K562 (cell line): Measurements from ENCODE around the gene FGF21. TPM values are rescaled to one million over a fixed set of nuclear protein-coding genes. Genes with fewer than 3 reads are reported as not detected.

Experiments
- BRCA1 ChIP-seq, 2 experiments: fragments of 450-650 bp in 1 of 2; sonication (generic) in 1 of 2; formaldehyde crosslinking in 1 of 2; IDR thresholded peaks; 2 replicates each; pipeline versions ENCODE4 v1.5.0 to v1.6.1; 2017 to 2020; ENCODE audit warnings: mild to moderate bottlenecking in 1 of 2, missing genetic modification reagents in 1 of 2
- PHF21A ChIP-seq: fragments of 450-650 bp; IDR thresholded peaks from 2 replicates; pipeline ENCODE4 v1.6.1; 2017; ENCODE audit warnings: low read depth, borderline replicate concordance
- RBBP5 ChIP-seq: fragments of 200-600 bp; sonication (generic); IDR thresholded peaks from 2 replicates; pipeline ENCODE4 v1.6.1; 2012; ENCODE audit warnings: borderline replicate concordance, mild to moderate bottlenecking, low read length, control low read depth, inconsistent platforms; ENCODE audit not compliant: insufficient read depth, poor library complexity, severe bottlenecking
- SMARCA4 ChIP-seq: fragments of 450-650 bp; IDR thresholded peaks from 2 replicates; pipeline ENCODE4 v1.6.1; 2016
- SNIP1 ChIP-seq: fragments of 450-650 bp; IDR thresholded peaks from 2 replicates; pipeline ENCODE4 v1.7.1; 2017; ENCODE audit warnings: low read depth, mild to moderate bottlenecking
- SPI1 ChIP-seq: IDR thresholded peaks from 2 replicates; pipeline ENCODE4 v1.6.1; 2011; ENCODE audit warnings: low read depth, low read length, control low read depth, borderline replicate concordance
- TCFL5 ChIP-seq: fragments of 250-450 bp; sonication (Bioruptor Pico); conservative IDR thresholded peaks from 2 replicates; pipeline ENCODE4 v1.6.1; 2021; ENCODE audit warnings: mild to moderate bottlenecking, moderate library complexity, matching md5 sums
- ZC3H4 ChIP-seq: sonication (generic); formaldehyde crosslinking; IDR thresholded peaks from 2 replicates; pipeline ENCODE4 v1.9.0; 2021; ENCODE audit warnings: missing genetic modification reagents, borderline replicate concordance
- ZNF282 ChIP-seq: sonication (generic); formaldehyde crosslinking; IDR thresholded peaks from 2 replicates; pipeline ENCODE4 v1.8.1; 2023; ENCODE audit warnings: missing genetic modification reagents
- ZNF3 ChIP-seq: fragments of 250-450 bp; sonication (Bioruptor Pico); IDR thresholded peaks from 2 replicates; pipeline ENCODE4 v1.5.0; 2021; ENCODE audit warnings: mild to moderate bottlenecking, moderate library complexity
- ZNF444 ChIP-seq: fragments of 250-450 bp; sonication (Bioruptor Pico); IDR thresholded peaks from 2 replicates; pipeline ENCODE4 v1.4.0; 2020; ENCODE audit warnings: mild to moderate bottlenecking, moderate library complexity
- polyA plus RNA-seq, 8 experiments: library from polyadenylated mRNA; depleted of rRNA in 4 of 8; stranded (reverse) in 5 of 8; unstranded in 3 of 8; fragments of >200 nt; fragmentation: Nextera tagmentation in 2 of 8; fragmentation: Illumina TruSeq in 1 of 8; extraction: Ambion mirVana in 2 of 8; extraction: Trizol in 1 of 8; gene quantifications; 2 replicates each; pipeline versions ENCODE4 v1.2.1 to v1.2.3, GENCODE V29; 2011 to 2014; ENCODE audit warnings: inconsistent platforms in 1 of 8, missing spikeins in 1 of 8
- total RNA-seq, 7 experiments: library from RNA; depleted of rRNA in 6 of 7; stranded (reverse); fragments of >200 nt in 6 of 7; fragmentation: Illumina TruSeq in 2 of 7; extraction: Trizol in 2 of 7; gene quantifications; 2 replicates each; pipeline versions ENCODE4 v1.2.1 to v1.2.3, GENCODE V29; 2011 to 2021; ENCODE audit warnings: low replicate concordance in 1 of 7
- TF ChIP-seq, protein P1 (sequence below): fragments of 200-800 bp; sonication (Bioruptor generic); IDR thresholded peaks from 2 replicates; pipeline ENCODE4 v1.6.1; 2017; ENCODE audit warnings: missing genetic modification characterization, missing compliant biosample characterization
- TF ChIP-seq, protein P2 (sequence below): sonication (generic); formaldehyde crosslinking; IDR thresholded peaks from 2 replicates; pipeline ENCODE4 v1.8.1; 2023; ENCODE audit warnings: mild to moderate bottlenecking, missing genetic modification reagents
- TF ChIP-seq, protein P3 (sequence below): fragments of 250-450 bp; sonication (Bioruptor Pico); IDR thresholded peaks from 2 replicates; pipeline ENCODE4 v1.9.0; 2021; ENCODE audit warnings: mild to moderate bottlenecking
- TF ChIP-seq, protein P4 (sequence below), 2 experiments: fragments of 450-650 bp; formaldehyde crosslinking in 1 of 2; IDR thresholded peaks; 2 replicates each; pipeline versions ENCODE4 v1.4.0 to v1.6.1; 2014 to 2020; ENCODE audit warnings: mild to moderate bottlenecking in 2 of 2, borderline replicate concordance in 1 of 2, low read depth in 1 of 2

The FGF21 gene
- total and polyA plus RNA-seq, 9 of the 15 experiments (the other 6 are each of a cell fraction or from before 2014, with no cell fraction given): 0.04 to 0.77 (median 0.09) TPM; not detected in 6

DNA sequence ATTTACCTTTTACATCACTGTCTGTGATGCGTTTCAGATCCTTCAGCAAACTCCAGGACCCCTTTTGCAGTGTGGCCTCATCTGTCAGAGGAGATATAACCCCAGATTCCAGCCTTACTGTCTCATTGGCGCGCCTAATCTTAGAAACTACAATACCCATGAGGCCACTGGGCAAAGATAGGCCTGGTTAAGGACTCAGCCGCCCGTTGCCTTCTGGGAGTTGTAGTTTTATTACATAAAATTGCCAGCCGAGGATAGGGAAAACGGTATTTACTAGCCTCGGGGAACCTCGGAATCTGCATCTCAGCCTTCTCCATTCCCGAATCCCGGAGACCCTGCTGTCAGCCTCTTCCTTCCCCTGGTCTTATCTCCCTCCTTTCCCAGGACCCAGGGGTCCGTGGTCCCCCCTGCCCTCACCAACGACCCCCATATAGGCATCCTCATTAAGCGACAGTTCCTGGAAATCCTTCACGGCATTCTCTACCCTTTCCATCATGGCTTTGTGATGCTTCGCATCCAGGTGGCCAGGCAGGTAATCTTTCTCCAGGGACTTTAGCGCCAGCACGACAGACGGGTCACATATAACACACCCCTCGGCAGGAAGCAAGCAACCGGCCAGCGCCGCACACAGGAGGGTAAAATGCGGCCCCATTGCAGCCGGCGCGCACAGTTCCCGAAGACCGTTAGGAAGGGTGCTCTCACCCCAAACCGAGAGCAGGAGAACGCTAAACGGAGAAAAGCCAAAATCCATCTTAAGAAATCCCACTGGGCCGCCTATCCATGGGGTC lies 9.9 kb upstream of the FGF21 start (continued):
- TF ChIP-seq, protein P1, sequence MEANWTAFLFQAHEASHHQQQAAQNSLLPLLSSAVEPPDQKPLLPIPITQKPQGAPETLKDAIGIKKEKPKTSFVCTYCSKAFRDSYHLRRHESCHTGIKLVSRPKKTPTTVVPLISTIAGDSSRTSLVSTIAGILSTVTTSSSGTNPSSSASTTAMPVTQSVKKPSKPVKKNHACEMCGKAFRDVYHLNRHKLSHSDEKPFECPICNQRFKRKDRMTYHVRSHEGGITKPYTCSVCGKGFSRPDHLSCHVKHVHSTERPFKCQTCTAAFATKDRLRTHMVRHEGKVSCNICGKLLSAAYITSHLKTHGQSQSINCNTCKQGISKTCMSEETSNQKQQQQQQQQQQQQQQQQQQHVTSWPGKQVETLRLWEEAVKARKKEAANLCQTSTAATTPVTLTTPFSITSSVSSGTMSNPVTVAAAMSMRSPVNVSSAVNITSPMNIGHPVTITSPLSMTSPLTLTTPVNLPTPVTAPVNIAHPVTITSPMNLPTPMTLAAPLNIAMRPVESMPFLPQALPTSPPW (CRISPR knock-in tag): no peak; the same call in 1 of the 2 replicates
- TF ChIP-seq SNIP1 (no peak), SPI1 (no peak), SMARCA4 (no peak), TCFL5 (CRISPR knock-in tag) (no peak), ZNF444 (CRISPR knock-in tag) (no peak), RBBP5 (no peak), ZNF3 (CRISPR knock-in tag) (no peak), ZC3H4 (CRISPR knock-in tag) (no peak), ZNF282 (CRISPR knock-in tag) (no peak), BRCA1 (IDR thresholded peaks at IDR 0.05) (no peak), BRCA1 (CRISPR knock-in tag; IDR thresholded peaks at IDR 0.05) (no peak), PHF21A (no peak)
- TF ChIP-seq, protein P2, sequence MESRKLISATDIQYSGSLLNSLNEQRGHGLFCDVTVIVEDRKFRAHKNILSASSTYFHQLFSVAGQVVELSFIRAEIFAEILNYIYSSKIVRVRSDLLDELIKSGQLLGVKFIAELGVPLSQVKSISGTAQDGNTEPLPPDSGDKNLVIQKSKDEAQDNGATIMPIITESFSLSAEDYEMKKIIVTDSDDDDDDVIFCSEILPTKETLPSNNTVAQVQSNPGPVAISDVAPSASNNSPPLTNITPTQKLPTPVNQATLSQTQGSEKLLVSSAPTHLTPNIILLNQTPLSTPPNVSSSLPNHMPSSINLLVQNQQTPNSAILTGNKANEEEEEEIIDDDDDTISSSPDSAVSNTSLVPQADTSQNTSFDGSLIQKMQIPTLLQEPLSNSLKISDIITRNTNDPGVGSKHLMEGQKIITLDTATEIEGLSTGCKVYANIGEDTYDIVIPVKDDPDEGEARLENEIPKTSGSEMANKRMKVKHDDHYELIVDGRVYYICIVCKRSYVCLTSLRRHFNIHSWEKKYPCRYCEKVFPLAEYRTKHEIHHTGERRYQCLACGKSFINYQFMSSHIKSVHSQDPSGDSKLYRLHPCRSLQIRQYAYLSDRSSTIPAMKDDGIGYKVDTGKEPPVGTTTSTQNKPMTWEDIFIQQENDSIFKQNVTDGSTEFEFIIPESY (CRISPR knock-in tag): no peak; the same call in 1 of the 2 replicates
- TF ChIP-seq, protein P3, sequence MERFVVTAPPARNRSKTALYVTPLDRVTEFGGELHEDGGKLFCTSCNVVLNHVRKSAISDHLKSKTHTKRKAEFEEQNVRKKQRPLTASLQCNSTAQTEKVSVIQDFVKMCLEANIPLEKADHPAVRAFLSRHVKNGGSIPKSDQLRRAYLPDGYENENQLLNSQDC (CRISPR knock-in tag): no peak
- TF ChIP-seq, protein P4, sequence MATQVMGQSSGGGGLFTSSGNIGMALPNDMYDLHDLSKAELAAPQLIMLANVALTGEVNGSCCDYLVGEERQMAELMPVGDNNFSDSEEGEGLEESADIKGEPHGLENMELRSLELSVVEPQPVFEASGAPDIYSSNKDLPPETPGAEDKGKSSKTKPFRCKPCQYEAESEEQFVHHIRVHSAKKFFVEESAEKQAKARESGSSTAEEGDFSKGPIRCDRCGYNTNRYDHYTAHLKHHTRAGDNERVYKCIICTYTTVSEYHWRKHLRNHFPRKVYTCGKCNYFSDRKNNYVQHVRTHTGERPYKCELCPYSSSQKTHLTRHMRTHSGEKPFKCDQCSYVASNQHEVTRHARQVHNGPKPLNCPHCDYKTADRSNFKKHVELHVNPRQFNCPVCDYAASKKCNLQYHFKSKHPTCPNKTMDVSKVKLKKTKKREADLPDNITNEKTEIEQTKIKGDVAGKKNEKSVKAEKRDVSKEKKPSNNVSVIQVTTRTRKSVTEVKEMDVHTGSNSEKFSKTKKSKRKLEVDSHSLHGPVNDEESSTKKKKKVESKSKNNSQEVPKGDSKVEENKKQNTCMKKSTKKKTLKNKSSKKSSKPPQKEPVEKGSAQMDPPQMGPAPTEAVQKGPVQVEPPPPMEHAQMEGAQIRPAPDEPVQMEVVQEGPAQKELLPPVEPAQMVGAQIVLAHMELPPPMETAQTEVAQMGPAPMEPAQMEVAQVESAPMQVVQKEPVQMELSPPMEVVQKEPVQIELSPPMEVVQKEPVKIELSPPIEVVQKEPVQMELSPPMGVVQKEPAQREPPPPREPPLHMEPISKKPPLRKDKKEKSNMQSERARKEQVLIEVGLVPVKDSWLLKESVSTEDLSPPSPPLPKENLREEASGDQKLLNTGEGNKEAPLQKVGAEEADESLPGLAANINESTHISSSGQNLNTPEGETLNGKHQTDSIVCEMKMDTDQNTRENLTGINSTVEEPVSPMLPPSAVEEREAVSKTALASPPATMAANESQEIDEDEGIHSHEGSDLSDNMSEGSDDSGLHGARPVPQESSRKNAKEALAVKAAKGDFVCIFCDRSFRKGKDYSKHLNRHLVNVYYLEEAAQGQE (IDR thresholded peaks at IDR 0.05; ENCODE audit: borderline replicate concordance): no peak
- TF ChIP-seq, protein P4 (CRISPR knock-in tag; IDR thresholded peaks at IDR 0.05; ENCODE audit: low read depth): no peak
